IMR-90 (cell line): ENCODE results near the gene THSD7B. TPM values are rescaled to one million over a fixed set of nuclear protein-coding genes. Genes with fewer than 3 reads are reported as not detected.

Experiments used
- ATAC-seq: fragments of 200-7000 bp; cut with Tn5 transposase; 2 replicates; pipeline ENCODE4 v1.9.1; 2020; ENCODE audit warnings: low read depth, mild to moderate bottlenecking, moderate library complexity
- BruUV-seq: library from RNA; stranded (reverse); fragments of 400-500 nt; replicated peaks from 2 replicates; lab custom pipeline; 2021; lab: Mats Ljungman, UMichigan
- CTCF ChIA-PET: fragments of 300-600 bp; formaldehyde crosslinking; extraction: SDS; loops from one replicate; lab custom pipeline; 2021; ENCODE audit warnings: antibody characterized with exemption; lab: Yijun Ruan, JAX
- POLR2A ChIA-PET: fragments of 300-600 bp; sonication (Branson Sonifier 250); formaldehyde crosslinking; loops from one replicate; lab custom pipeline; 2022; ENCODE audit warnings: antibody characterized with exemption; ENCODE audit not compliant: unreplicated experiment; lab: Charles Lee
- DNase-seq: peaks from one replicate; pipeline ENCODE4 v3.0.0; 2013
- H2AFZ ChIP-seq: replicated peaks from 2 replicates; pipeline ENCODE3; 2013; ENCODE audit warnings: low read length, mild to moderate bottlenecking; ENCODE audit not compliant: poor library complexity
- H2AK5ac ChIP-seq: 2 replicates; pipeline ENCODE4 v1.6.1; 2013; ENCODE audit warnings: low read depth, low read length, inconsistent platforms
- H2AK9ac ChIP-seq: replicated peaks from 2 replicates; pipeline ENCODE3; 2013; ENCODE audit warnings: mild to moderate bottlenecking, low read depth, low read length, moderate library complexity; ENCODE audit not compliant: poor library complexity
- H2BK120ac ChIP-seq: 2 replicates; pipeline ENCODE4 v1.6.1; 2013; ENCODE audit warnings: low read depth, low read length, inconsistent platforms
- H2BK15ac ChIP-seq: 3 replicates; pipeline ENCODE4 v1.6.1; 2013; ENCODE audit warnings: low read depth, low read length, inconsistent platforms
- H2BK20ac ChIP-seq: 2 replicates; pipeline ENCODE4 v1.6.1; 2013; ENCODE audit warnings: low read depth, mild to moderate bottlenecking, inconsistent platforms, low read length, moderate library complexity
- H2BK5ac ChIP-seq: 2 replicates; pipeline ENCODE4 v1.6.1; 2013; ENCODE audit warnings: mild to moderate bottlenecking, low read depth, low read length, inconsistent platforms; ENCODE audit not compliant: poor library complexity, severe bottlenecking
- H3K14ac ChIP-seq: replicated peaks from 2 replicates; pipeline ENCODE4 v1.6.1; 2013; ENCODE audit warnings: low read depth, low read length, inconsistent platforms
- H3K18ac ChIP-seq: 2 replicates; pipeline ENCODE4 v1.6.1; 2013; ENCODE audit warnings: low read depth, low read length, control low read depth
- H3K23ac ChIP-seq: 2 replicates; pipeline ENCODE4 v1.6.1; 2013; ENCODE audit warnings: low read depth, low read length, inconsistent platforms
- H3K27ac ChIP-seq: 2 replicates; pipeline ENCODE4 v1.5.1; 2013; ENCODE audit warnings: mild to moderate bottlenecking, control low read depth, low read length; ENCODE audit not compliant: insufficient read depth
- H3K27me3 ChIP-seq: 2 replicates; pipeline ENCODE4 v1.6.1; 2013; ENCODE audit warnings: low read length; ENCODE audit not compliant: control insufficient read depth, insufficient read depth
- H3K36me3 ChIP-seq: 2 replicates; pipeline ENCODE4 v1.6.1; 2013; ENCODE audit warnings: low read length, mixed read lengths; ENCODE audit not compliant: control insufficient read depth, insufficient read depth
- H3K4ac ChIP-seq: 2 replicates; pipeline ENCODE4 v1.6.1; 2013; ENCODE audit warnings: low read depth, low read length, inconsistent platforms
- H3K4me1 ChIP-seq: 2 replicates; pipeline ENCODE4 v1.6.1; 2013; ENCODE audit warnings: low read length, mixed read lengths; ENCODE audit not compliant: control insufficient read depth, insufficient read depth
- H3K4me2 ChIP-seq: 2 replicates; pipeline ENCODE4 v1.6.1; 2013; ENCODE audit warnings: low read depth, mild to moderate bottlenecking, control low read depth, low read length, moderate library complexity
- H3K4me3 ChIP-seq: 2 replicates; pipeline ENCODE4 v1.5.1; 2013; ENCODE audit warnings: low read depth, mild to moderate bottlenecking, control low read depth, low read length, moderate library complexity; ENCODE audit not compliant: insufficient read depth
- H3K56ac ChIP-seq: 2 replicates; pipeline ENCODE4 v1.6.1; 2013; ENCODE audit warnings: low read length, inconsistent platforms; ENCODE audit not compliant: insufficient read depth; ENCODE audit errors: extremely low read depth
- H3K79me1 ChIP-seq, 2 experiments: 2 replicates each; pipeline ENCODE4 v1.6.1; 2013; ENCODE audit warnings: low read length in 2 of 2, inconsistent platforms in 1 of 2, low read depth in 1 of 2
- H3K9ac ChIP-seq: 2 replicates; pipeline ENCODE4 v1.6.1; 2013; ENCODE audit warnings: low read depth, low read length, control low read depth
- H3K9me1 ChIP-seq: 2 replicates; pipeline ENCODE4 v1.6.1; 2013; ENCODE audit warnings: low read length, inconsistent platforms; ENCODE audit not compliant: insufficient read depth
- H3K9me3 ChIP-seq: 2 replicates; pipeline ENCODE4 v1.6.1; 2013; ENCODE audit warnings: low read length; ENCODE audit not compliant: control insufficient read depth, insufficient read depth
- H4K20me1 ChIP-seq: 2 replicates; pipeline ENCODE4 v1.6.1; 2013; ENCODE audit warnings: low read length, inconsistent platforms; ENCODE audit not compliant: insufficient read depth
- H4K5ac ChIP-seq: 2 replicates; pipeline ENCODE4 v1.6.1; 2013; ENCODE audit warnings: mild to moderate bottlenecking, low read depth, low read length, control low read depth
- H4K8ac ChIP-seq, 2 experiments: 2 replicates each; pipeline ENCODE4 v1.6.1; 2013; ENCODE audit warnings: low read depth in 2 of 2, low read length in 2 of 2, control low read depth in 1 of 2, inconsistent platforms in 1 of 2
- H4K91ac ChIP-seq: 2 replicates; pipeline ENCODE4 v1.6.1; 2013; ENCODE audit warnings: low read depth, low read length, inconsistent platforms; ENCODE audit not compliant: insufficient read depth
- BHLHE40 ChIP-seq: fragments of 150-350 bp; IDR thresholded peaks from 2 replicates; pipeline ENCODE4 v1.6.1; 2016; ENCODE audit warnings: mild to moderate bottlenecking, low read depth, low read length
- CEBPB ChIP-seq: IDR thresholded peaks from 2 replicates; pipeline ENCODE4 v1.6.1; 2012; ENCODE audit warnings: low read depth, low read length, improper control_type of control experiment
- CHD1 ChIP-seq: IDR thresholded peaks from 2 replicates; pipeline ENCODE4 v1.6.1; 2012; ENCODE audit warnings: low read depth, low read length, improper control_type of control experiment
- FOS ChIP-seq: fragments of 150-350 bp; IDR thresholded peaks from 2 replicates; pipeline ENCODE4 v1.6.1; 2016; ENCODE audit warnings: low read depth, low read length
- MAFK ChIP-seq: IDR thresholded peaks from 2 replicates; pipeline ENCODE4 v1.6.1; 2012; ENCODE audit warnings: low read depth, low read length, improper control_type of control experiment
- MAZ ChIP-seq: IDR thresholded peaks from 2 replicates; pipeline ENCODE4 v1.6.1; 2012; ENCODE audit warnings: low read depth, mild to moderate bottlenecking, low read length, improper control_type of control experiment, moderate library complexity, borderline replicate concordance
- MXI1 ChIP-seq: IDR thresholded peaks from 2 replicates; pipeline ENCODE4 v1.6.1; 2012; ENCODE audit warnings: low read depth, mild to moderate bottlenecking, low read length, moderate library complexity, borderline replicate concordance
- NFE2L2 ChIP-seq: fragments of 150-350 bp; IDR thresholded peaks from 2 replicates; pipeline ENCODE4 v1.6.1; 2016; ENCODE audit warnings: low read depth, mild to moderate bottlenecking, low read length
- POLR2A ChIP-seq: IDR thresholded peaks from 2 replicates; pipeline ENCODE4 v1.6.1; 2012; ENCODE audit warnings: mild to moderate bottlenecking, low read depth, low read length
- RAD21 ChIP-seq: IDR thresholded peaks from 2 replicates; pipeline ENCODE4 v1.6.1; 2012; ENCODE audit warnings: low read length, improper control_type of control experiment
- RCOR1 ChIP-seq: IDR thresholded peaks from 2 replicates; pipeline ENCODE4 v1.6.1; 2012; ENCODE audit warnings: mild to moderate bottlenecking, low read length, improper control_type of control experiment; ENCODE audit not compliant: insufficient replicate concordance
- RFX5 ChIP-seq: IDR thresholded peaks from 2 replicates; pipeline ENCODE4 v1.8.0; 2012; ENCODE audit warnings: low read depth, mild to moderate bottlenecking, low read length, moderate library complexity
- SMC3 ChIP-seq: fragments of 150-350 bp; IDR thresholded peaks from 2 replicates; pipeline ENCODE4 v1.6.1; 2016; ENCODE audit warnings: low read depth, mild to moderate bottlenecking, antibody characterized with exemption, low read length, moderate library complexity
- WGBS, 2 experiments: methylation state at CpG; one replicate each; pipeline versions ENCODE4 v1.1.5 to v1.1.7; 2013; ENCODE audit warnings: missing lambda C conversion rate in 2 of 2; ENCODE audit not compliant: insufficient read length in 1 of 2; ENCODE audit errors: extremely low coverage in 2 of 2; 5-methylcytosine and 5-hydroxymethylcytosine counted together
- dilution Hi-C: fragments of 300-500 bp; cut with HindIII; formaldehyde crosslinking; loops from one replicate; pipeline ENCODE4 v1.14.3; 2018; ENCODE audit warnings: low sequenced_read_pairs; ENCODE audit not compliant: unreplicated experiment
- in situ Hi-C: fragments of 300-500 bp; cut with MboI; formaldehyde crosslinking; loops from 3 replicates; pipeline ENCODE4 v1.14.3; 2019; ENCODE audit warnings: low sequenced_read_pairs, inconsistent platforms, mixed read lengths
- intact Hi-C: fragments of 100-400 bp; cut with micrococcal nuclease; formaldehyde crosslinking; loops from 2 replicates; pipeline ENCODE4 v1.10.0; 2022
- polyA plus RNA-seq, 3 experiments: library from polyadenylated mRNA; depleted of rRNA; stranded (reverse); fragments of >200 nt; gene quantifications; 2 replicates each; pipeline ENCODE4 v1.2.3, GENCODE V29; 2012; ENCODE audit warnings: low replicate concordance in 1 of 3
- total RNA-seq: library from RNA; depleted of rRNA; stranded (reverse); fragments of >200 nt; gene quantifications from 2 replicates; pipeline ENCODE4 v1.2.3, GENCODE V29; 2012
- TF ChIP-seq, protein P1 (sequence below): conservative IDR thresholded peaks from 2 replicates; pipeline ENCODE4 v1.5.1; 2012; ENCODE audit warnings: mild to moderate bottlenecking, low read depth, low read length, improper control_type of control experiment
- TF ChIP-seq, protein P2 (sequence below): fragments of 150-350 bp; IDR thresholded peaks from 2 replicates; pipeline ENCODE4 v1.6.1; 2016; ENCODE audit warnings: low read depth, mild to moderate bottlenecking, low read length, moderate library complexity, borderline replicate concordance
- TF ChIP-seq, protein P3 (sequence below): fragments of 150-350 bp; IDR thresholded peaks from 2 replicates; pipeline ENCODE4 v1.6.1; 2017; ENCODE audit warnings: mild to moderate bottlenecking, antibody characterized with exemption, low read length, low read depth

THSD7B gene
- total and polyA plus RNA-seq, 2 of the 4 experiments (the other 2 are of a cell fraction), result not detected

DNA sequence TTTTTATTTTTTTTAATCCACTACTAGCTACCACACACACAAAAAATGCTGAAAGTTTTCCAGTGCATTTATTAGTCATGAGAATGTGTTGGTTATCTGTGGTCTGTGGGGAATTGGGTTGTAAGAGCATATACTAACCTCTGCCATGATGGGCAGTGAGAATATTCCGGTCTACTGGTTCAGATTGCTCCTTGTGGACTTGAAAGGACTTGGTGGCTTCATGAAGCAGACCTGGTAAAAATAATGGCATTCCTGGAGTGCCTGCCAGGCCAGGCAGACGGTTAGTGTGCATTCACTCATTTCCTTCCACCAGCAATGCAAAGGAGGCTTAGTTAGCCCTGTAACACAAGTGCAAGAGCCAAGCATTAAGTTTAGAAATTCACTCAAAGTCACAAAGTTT lies 150.8 kb downstream of the THSD7B start:
- H3K18ac ChIP-seq, result no peak overlapping the region
- no peak overlapping the region for H2BK5ac ChIP-seq
- H2BK15ac ChIP-seq, result no peak overlapping the region
- no CpG with 5 or more reads among the region's 2 CpGs for WGBS, 2 experiments
- no peak overlapping the region for H2AK5ac ChIP-seq
- DNase-seq (no peak), ATAC-seq (no peak)
- intact Hi-C loops (no loop called here), dilution Hi-C loops (no loop called here), in situ Hi-C loops (no loop called here)
- H2BK20ac ChIP-seq, result no peak overlapping the region
- no peak overlapping the region for H2AFZ ChIP-seq
- H3K27ac ChIP-seq, result no peak overlapping the region
- H2AK9ac ChIP-seq, result no peak overlapping the region
- TF ChIP-seq SMC3 (no peak), RFX5 (no peak), FOS (no peak), BHLHE40 (no peak), MAZ (no peak), MXI1 (no peak), CEBPB (no peak), RCOR1 (no peak), RAD21 (no peak), NFE2L2 (no peak), CHD1 (no peak), POLR2A (no peak), MAFK (no peak)
- TF ChIP-seq, protein P1, sequence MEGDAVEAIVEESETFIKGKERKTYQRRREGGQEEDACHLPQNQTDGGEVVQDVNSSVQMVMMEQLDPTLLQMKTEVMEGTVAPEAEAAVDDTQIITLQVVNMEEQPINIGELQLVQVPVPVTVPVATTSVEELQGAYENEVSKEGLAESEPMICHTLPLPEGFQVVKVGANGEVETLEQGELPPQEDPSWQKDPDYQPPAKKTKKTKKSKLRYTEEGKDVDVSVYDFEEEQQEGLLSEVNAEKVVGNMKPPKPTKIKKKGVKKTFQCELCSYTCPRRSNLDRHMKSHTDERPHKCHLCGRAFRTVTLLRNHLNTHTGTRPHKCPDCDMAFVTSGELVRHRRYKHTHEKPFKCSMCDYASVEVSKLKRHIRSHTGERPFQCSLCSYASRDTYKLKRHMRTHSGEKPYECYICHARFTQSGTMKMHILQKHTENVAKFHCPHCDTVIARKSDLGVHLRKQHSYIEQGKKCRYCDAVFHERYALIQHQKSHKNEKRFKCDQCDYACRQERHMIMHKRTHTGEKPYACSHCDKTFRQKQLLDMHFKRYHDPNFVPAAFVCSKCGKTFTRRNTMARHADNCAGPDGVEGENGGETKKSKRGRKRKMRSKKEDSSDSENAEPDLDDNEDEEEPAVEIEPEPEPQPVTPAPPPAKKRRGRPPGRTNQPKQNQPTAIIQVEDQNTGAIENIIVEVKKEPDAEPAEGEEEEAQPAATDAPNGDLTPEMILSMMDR, result no peak
- TF ChIP-seq, protein P2, sequence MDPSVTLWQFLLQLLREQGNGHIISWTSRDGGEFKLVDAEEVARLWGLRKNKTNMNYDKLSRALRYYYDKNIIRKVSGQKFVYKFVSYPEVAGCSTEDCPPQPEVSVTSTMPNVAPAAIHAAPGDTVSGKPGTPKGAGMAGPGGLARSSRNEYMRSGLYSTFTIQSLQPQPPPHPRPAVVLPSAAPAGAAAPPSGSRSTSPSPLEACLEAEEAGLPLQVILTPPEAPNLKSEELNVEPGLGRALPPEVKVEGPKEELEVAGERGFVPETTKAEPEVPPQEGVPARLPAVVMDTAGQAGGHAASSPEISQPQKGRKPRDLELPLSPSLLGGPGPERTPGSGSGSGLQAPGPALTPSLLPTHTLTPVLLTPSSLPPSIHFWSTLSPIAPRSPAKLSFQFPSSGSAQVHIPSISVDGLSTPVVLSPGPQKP, result no peak
- TF ChIP-seq, protein P3, sequence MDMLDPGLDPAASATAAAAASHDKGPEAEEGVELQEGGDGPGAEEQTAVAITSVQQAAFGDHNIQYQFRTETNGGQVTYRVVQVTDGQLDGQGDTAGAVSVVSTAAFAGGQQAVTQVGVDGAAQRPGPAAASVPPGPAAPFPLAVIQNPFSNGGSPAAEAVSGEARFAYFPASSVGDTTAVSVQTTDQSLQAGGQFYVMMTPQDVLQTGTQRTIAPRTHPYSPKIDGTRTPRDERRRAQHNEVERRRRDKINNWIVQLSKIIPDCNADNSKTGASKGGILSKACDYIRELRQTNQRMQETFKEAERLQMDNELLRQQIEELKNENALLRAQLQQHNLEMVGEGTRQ, result no peak
- POLR2A ChIA-PET, result no interaction called here
- no peaks in the 10 kb centered on the region for H3K27me3 ChIP-seq
- H4K91ac ChIP-seq, result no peak overlapping the region
- H4K5ac ChIP-seq, result no peak overlapping the region
- H3K4ac ChIP-seq, result no peak overlapping the region
- no peaks in the 10 kb centered on the region for H4K20me1 ChIP-seq
- H3K4me1 ChIP-seq, result no peaks in the 10 kb centered on the region
- no peaks in the 10 kb centered on the region for H3K9me1 ChIP-seq
- peaks cover 16% of the 10 kb centered on the region for H3K9me3 ChIP-seq
- no peaks in the 10 kb centered on the region for H3K36me3 ChIP-seq
- H3K56ac ChIP-seq, result no peak overlapping the region
- no peak overlapping the region for H3K23ac ChIP-seq
- no peak overlapping the region for H4K8ac ChIP-seq
- no peak overlapping the region for H3K14ac ChIP-seq
- no peak overlapping the region for H3K4me2 ChIP-seq
- no peak overlapping the region for H2BK120ac ChIP-seq
- H3K79me1 ChIP-seq, result no peaks in the 10 kb centered on the region
- H3K9ac ChIP-seq, result no peak overlapping the region
- CTCF ChIA-PET, result no interaction called here
- no TSS peak for BruUV-seq
- no peak overlapping the region for H3K4me3 ChIP-seq
